H1 (cell line): Measurements from ENCODE around the gene TBC1D7. TPM values are rescaled to one million over a fixed set of nuclear protein-coding genes. Genes with fewer than 3 reads are reported as not detected.

Experiments
- CTCF ChIA-PET: fragments of 300-600 bp; sonication (Branson Sonifier 250); formaldehyde crosslinking; loops from one replicate; lab custom pipeline; 2021; ENCODE audit not compliant: partially characterized antibody; lab: Charles Lee
- POLR2A ChIA-PET: fragments of 300-600 bp; sonication (Branson Sonifier 250); formaldehyde crosslinking; loops from one replicate; lab custom pipeline; 2021; ENCODE audit warnings: inconsistent platforms; ENCODE audit not compliant: partially characterized antibody; lab: Charles Lee
- DNase-seq, 2 experiments: peaks; one replicate each; pipeline versions ENCODE4 v3.0.0 to v3.0.0-alpha.2; 2010 to 2022; ENCODE audit warnings: low spot score in 2 of 2, low read depth in 1 of 2, mixed read lengths in 1 of 2
- FAIRE-seq: peaks from 2 replicates; lab custom pipeline; 2011; peaks lifted over from hg19 to GRCh38; lab: Jason Lieb, UNC
- H2AFZ ChIP-seq: 2 replicates; pipeline ENCODE4 v1.8.1; 2012; ENCODE audit warnings: low read length, inconsistent platforms
- H2AK5ac ChIP-seq: 2 replicates; pipeline ENCODE4 v1.6.1; 2013; ENCODE audit warnings: low read depth, low read length
- H2BK120ac ChIP-seq: replicated peaks from 2 replicates; pipeline ENCODE3; 2013; ENCODE audit warnings: low read depth, low read length, inconsistent platforms
- H2BK12ac ChIP-seq: 2 replicates; pipeline ENCODE4 v1.6.1; 2013; ENCODE audit warnings: low read depth, low read length
- H2BK15ac ChIP-seq: 2 replicates; pipeline ENCODE4 v1.6.1; 2013; ENCODE audit warnings: low read length
- H2BK20ac ChIP-seq: 2 replicates; pipeline ENCODE4 v1.6.1; 2013; ENCODE audit warnings: low read length
- H2BK5ac ChIP-seq: 2 replicates; pipeline ENCODE4 v1.6.1; 2013; ENCODE audit warnings: low read depth, low read length
- H3K14ac ChIP-seq: 2 replicates; pipeline ENCODE4 v1.6.1; 2013; ENCODE audit warnings: inconsistent platforms; ENCODE audit not compliant: insufficient read length
- H3K18ac ChIP-seq: 2 replicates; pipeline ENCODE4 v1.6.1; 2013; ENCODE audit warnings: low read length; ENCODE audit errors: extremely low read depth
- H3K23ac ChIP-seq: 2 replicates; pipeline ENCODE4 v1.6.1; 2013; ENCODE audit warnings: inconsistent platforms; ENCODE audit not compliant: insufficient read length
- H3K23me2 ChIP-seq: 2 replicates; pipeline ENCODE4 v1.6.1; 2013; ENCODE audit warnings: low read depth, low read length
- H3K27ac ChIP-seq: 2 replicates; pipeline ENCODE4 v1.6.1; 2011; ENCODE audit warnings: low read depth, low read length, inconsistent platforms
- H3K27me3 ChIP-seq, 4 experiments: replicated peaks in 1 of 4; 1 replicate in 1 of 4; 2 replicates in 3 of 4; pipeline versions ENCODE4 v1.6.1 to v1.8.1; 2011 to 2013; ENCODE audit warnings: low read length in 3 of 4, mild to moderate bottlenecking in 3 of 4, inconsistent platforms in 2 of 4, mixed read lengths in 2 of 4, moderate library complexity in 1 of 4; ENCODE audit not compliant: control insufficient read depth in 3 of 4, insufficient read depth in 3 of 4; ENCODE audit errors: extremely low read depth in 1 of 4
- H3K36me3 ChIP-seq, 4 experiments: 2 replicates each; pipeline versions ENCODE4 v1.6.1 to v1.8.1; 2011 to 2013; ENCODE audit warnings: mild to moderate bottlenecking in 4 of 4, low read length in 3 of 4, moderate library complexity in 2 of 4, control low read depth in 1 of 4, inconsistent platforms in 1 of 4; ENCODE audit not compliant: insufficient read depth in 4 of 4, control insufficient read depth in 2 of 4
- H3K4ac ChIP-seq: replicated peaks from 2 replicates; pipeline ENCODE3; 2013; ENCODE audit warnings: low read length, low read depth, mixed read lengths, inconsistent platforms; ENCODE audit not compliant: insufficient read length
- H3K4me1 ChIP-seq, 4 experiments: replicated peaks in 1 of 4; 1 replicate in 1 of 4; 2 replicates in 3 of 4; pipeline versions ENCODE4 v1.6.1 to v1.8.1; 2011 to 2013; ENCODE audit warnings: low read length in 3 of 4, inconsistent platforms in 2 of 4, mixed read lengths in 1 of 4; ENCODE audit not compliant: insufficient read depth in 4 of 4, control insufficient read depth in 3 of 4
- H3K4me2 ChIP-seq, 2 experiments: 2 replicates each; pipeline versions ENCODE4 v1.6.1 to v1.8.1; 2011 to 2013; ENCODE audit warnings: low read depth in 2 of 2, low read length in 2 of 2, control low read depth in 1 of 2, inconsistent platforms in 1 of 2, mild to moderate bottlenecking in 1 of 2; ENCODE audit not compliant: insufficient read depth in 1 of 2
- H3K4me3 ChIP-seq, 4 experiments: fragments of 200-600, 300-600 bp in 1 of 4; sonication (generic), shearing (Covaris generic), sonication (Bioruptor Twin) in 1 of 4; 2 replicates each; pipeline versions ENCODE4 v1.5.1 to v1.8.1; 2011 to 2016; ENCODE audit warnings: low read length in 4 of 4, low read depth in 3 of 4, control low read depth in 2 of 4, inconsistent platforms in 2 of 4, mild to moderate bottlenecking in 2 of 4, mixed read lengths in 1 of 4, moderate library complexity in 1 of 4; ENCODE audit not compliant: insufficient read depth in 2 of 4; ENCODE audit errors: extremely low read depth in 1 of 4
- H3K56ac ChIP-seq: replicated peaks from 2 replicates; pipeline ENCODE3; 2013; ENCODE audit warnings: low read depth, mild to moderate bottlenecking, mixed read lengths, low read length, inconsistent platforms; ENCODE audit not compliant: insufficient read length
- H3K79me1 ChIP-seq: 2 replicates; pipeline ENCODE4 v1.6.1; 2013; ENCODE audit warnings: low read depth, low read length, control low read depth
- H3K79me2 ChIP-seq, 2 experiments: 2 replicates each; pipeline versions ENCODE4 v1.6.1 to v1.8.1; 2012 to 2013; ENCODE audit warnings: low read length in 2 of 2, mild to moderate bottlenecking in 2 of 2, inconsistent platforms in 1 of 2; ENCODE audit not compliant: insufficient read depth in 2 of 2, control insufficient read depth in 1 of 2
- H3K9ac ChIP-seq, 4 experiments: replicated peaks in 1 of 4; 1 replicate in 1 of 4; 2 replicates in 3 of 4; pipeline versions ENCODE4 v1.6.1 to v1.8.1; 2011 to 2013; ENCODE audit warnings: low read depth in 3 of 4, low read length in 3 of 4, control low read depth in 2 of 4, mild to moderate bottlenecking in 2 of 4, moderate library complexity in 2 of 4, inconsistent platforms in 1 of 4; ENCODE audit errors: extremely low read depth in 1 of 4
- H3K9me3 ChIP-seq, 2 experiments: 2 replicates each; pipeline versions ENCODE4 v1.6.1 to v1.8.1; 2012 to 2013; ENCODE audit warnings: mild to moderate bottlenecking in 2 of 2, moderate library complexity in 2 of 2, control low read depth in 1 of 2, inconsistent platforms in 1 of 2, low read depth in 1 of 2, low read length in 1 of 2, mixed read lengths in 1 of 2; ENCODE audit not compliant: insufficient read depth in 2 of 2
- H4K20me1 ChIP-seq, 2 experiments: replicated peaks in 1 of 2; 2 replicates each; pipeline versions ENCODE3 to v1.8.1; 2011 to 2013; ENCODE audit warnings: inconsistent platforms in 2 of 2, low read length in 2 of 2, mild to moderate bottlenecking in 1 of 2; ENCODE audit not compliant: insufficient read depth in 2 of 2, control insufficient read depth in 1 of 2
- H4K5ac ChIP-seq: 2 replicates; pipeline ENCODE4 v1.6.1; 2013; ENCODE audit warnings: low read length, low read depth, mixed read lengths, inconsistent platforms; ENCODE audit not compliant: insufficient read length
- H4K8ac ChIP-seq: 2 replicates; pipeline ENCODE4 v1.8.0; 2013; ENCODE audit warnings: mild to moderate bottlenecking, moderate library complexity, low read length, inconsistent platforms; ENCODE audit not compliant: insufficient read depth; ENCODE audit errors: extremely low read depth
- H4K91ac ChIP-seq: replicated peaks from 2 replicates; pipeline ENCODE3; 2013; ENCODE audit warnings: low read length, mixed read lengths, inconsistent platforms; ENCODE audit not compliant: insufficient read length
- BRCA1 ChIP-seq: IDR thresholded peaks from 2 replicates; pipeline ENCODE4 v1.6.1; 2012; ENCODE audit warnings: low read depth, low read length, improper control_type of control experiment
- CBX8 ChIP-seq: fragments of 300-800, 300-1000 bp; sonication (generic); IDR thresholded peaks from 2 replicates; pipeline ENCODE4 v1.7.1; 2016; ENCODE audit warnings: low read depth, low read length, borderline replicate concordance
- EZH2 ChIP-seq: fragments of 200-600 bp; sonication (generic); IDR thresholded peaks from 2 replicates; pipeline ENCODE4 v1.7.1; 2012; ENCODE audit warnings: low read depth, mild to moderate bottlenecking, moderate library complexity, low read length, inconsistent platforms; ENCODE audit not compliant: severe bottlenecking
- JUN ChIP-seq: IDR thresholded peaks from 2 replicates; pipeline ENCODE4 v1.6.1; 2011; ENCODE audit warnings: low read depth, mild to moderate bottlenecking, improper control_type of control experiment, low read length
- KDM4A ChIP-seq: IDR thresholded peaks from one replicate; pipeline ENCODE4 v1.7.1; 2012; ENCODE audit warnings: low read depth, mild to moderate bottlenecking, moderate library complexity, low read length, inconsistent platforms; ENCODE audit not compliant: severe bottlenecking
- TEAD4 ChIP-seq: IDR thresholded peaks from 2 replicates; pipeline ENCODE4 v1.6.1; 2012; ENCODE audit warnings: low read depth, low read length, inconsistent platforms, mixed read lengths
- YY1 ChIP-seq: IDR thresholded peaks from 2 replicates; pipeline ENCODE4 v1.6.1; 2011; ENCODE audit warnings: low read depth, mild to moderate bottlenecking, low read length
- WGBS, 2 experiments: shearing (Covaris generic) in 1 of 2; methylation state at CpG; one replicate each; pipeline versions ENCODE4 v1.1.6 to v1.1.7; 2013 to 2015; ENCODE audit warnings: low lambda C conversion rate in 2 of 2, mixed read lengths in 2 of 2, inconsistent platforms in 1 of 2, low coverage in 1 of 2, missing lambda C conversion rate in 1 of 2; ENCODE audit not compliant: insufficient replicate concordance in 2 of 2, insufficient coverage in 1 of 2, insufficient read length in 1 of 2; ENCODE audit errors: extremely low coverage in 1 of 2, missing lambda C conversion rate in 1 of 2; 5-methylcytosine and 5-hydroxymethylcytosine counted together
- polyA plus RNA-seq, 7 experiments: library from polyadenylated mRNA; depleted of rRNA in 3 of 7; stranded (reverse) in 5 of 7; unstranded in 2 of 7; fragments of >200 nt in 5 of 7; fragments of 200-250 nt in 2 of 7; gene quantifications; 1 replicate in 5 of 7; 2 replicates in 1 of 7; 4 replicates in 1 of 7; pipeline versions ENCODE4 v1.2.1 to v1.2.3, GENCODE V29; 2011 to 2013; ENCODE audit warnings: missing spikeins in 2 of 7, mixed read lengths in 2 of 7
- total RNA-seq: library from RNA; stranded (reverse); fragmentation: NEBNext Ultra II Directional; extraction: Animal tissue kit (Norgen Biotek cat#: 25700); gene quantifications from 2 replicates; pipeline ENCODE4 v1.2.1, GENCODE V29; 2021
- TF ChIP-seq, protein P1 (sequence below): IDR thresholded peaks from 2 replicates; pipeline ENCODE4 v1.6.1; 2012; ENCODE audit warnings: inconsistent platforms

The TBC1D7 gene
- total and polyA plus RNA-seq, 2 of the 8 experiments (the other 6 are each of a cell fraction or from before 2014, with no cell fraction given): 46.1 to 55.2 TPM

- no peak overlapping the region for H2BK12ac ChIP-seq
- no peaks in the 10 kb centered on the region for H3K9me3 ChIP-seq
- peaks cover 0 to 6% (median under 1%) of the 10 kb centered on the region in 4 experiments; a peak in 1 of 7 replicates for H3K4me1 ChIP-seq
- no peaks in the 10 kb centered on the region for H3K27me3 ChIP-seq
- DNase-seq (no peak), FAIRE-seq (no peak)
- no peak overlapping the region for H3K4me2 ChIP-seq
- WGBS, 2 experiments: 89% methylated on average over 2 of the region's 2 CpGs; no CpG with 5 or more reads in 1 of the 2 experiments
- H3K23ac ChIP-seq: no peak overlapping the region
- no peak overlapping the region for H2BK15ac ChIP-seq
- H2AFZ ChIP-seq: no peak overlapping the region
- H3K56ac ChIP-seq: no peak overlapping the region
- POLR2A ChIA-PET: no interaction called here
- no peak overlapping the region for H3K4ac ChIP-seq
- no peak overlapping the region for H3K27ac ChIP-seq
- H3K18ac ChIP-seq: no peak overlapping the region
- peaks cover 0 to 2% of the 10 kb centered on the region in 2 experiments for H4K20me1 ChIP-seq
- H3K79me2 ChIP-seq: no peaks in the 10 kb centered on the region; a peak in 1 of 4 replicates
- no peak overlapping the region for H2BK5ac ChIP-seq
- H2AK5ac ChIP-seq: no peak overlapping the region
- no peaks in the 10 kb centered on the region for H3K79me1 ChIP-seq
- no peak overlapping the region for H2BK20ac ChIP-seq
- H3K9ac ChIP-seq: no peak overlapping the region
- no peak overlapping the region for H4K8ac ChIP-seq
- H3K36me3 ChIP-seq: no peaks in the 10 kb centered on the region; a peak in 1 of 8 replicates
- H3K23me2 ChIP-seq: no peaks in the 10 kb centered on the region
- H3K14ac ChIP-seq: no peak overlapping the region
- no peak for TF ChIP-seq YY1
- no peak for TF ChIP-seq JUN
- TF ChIP-seq, protein P1, sequence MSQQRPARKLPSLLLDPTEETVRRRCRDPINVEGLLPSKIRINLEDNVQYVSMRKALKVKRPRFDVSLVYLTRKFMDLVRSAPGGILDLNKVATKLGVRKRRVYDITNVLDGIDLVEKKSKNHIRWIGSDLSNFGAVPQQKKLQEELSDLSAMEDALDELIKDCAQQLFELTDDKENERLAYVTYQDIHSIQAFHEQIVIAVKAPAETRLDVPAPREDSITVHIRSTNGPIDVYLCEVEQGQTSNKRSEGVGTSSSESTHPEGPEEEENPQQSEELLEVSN: no peak
- no peak for TF ChIP-seq BRCA1
- no peak for TF ChIP-seq EZH2
- TF ChIP-seq KDM4A: no peak
- no peak for TF ChIP-seq CBX8
- TF ChIP-seq TEAD4: no peak
- H2BK120ac ChIP-seq: no peak overlapping the region
- CTCF ChIA-PET: interaction anchor here (1.9 kb wide), 1 partner anchor 38 kb away, joined by 4 read pairs; no protein-coding TSS in a partner anchor
- no peak overlapping the region for H3K4me3 ChIP-seq
- H4K5ac ChIP-seq: no peak overlapping the region
- H4K91ac ChIP-seq: no peak overlapping the region
Observed at GRCh38 chr6:13267142-13267651, 61.1 kb downstream of the TBC1D7 start.
